OCI-LY3 (cell line): Measurements from ENCODE around the gene ACVR1.

Experiments used
- H2AFZ ChIP-seq: fragments of 200-600, 300-600 bp; shearing (Covaris generic); 2 replicates; pipeline ENCODE4 v1.6.0; 2014; ENCODE audit warnings: antibody characterized with exemption, low read depth, low read length
- H3K27ac ChIP-seq: fragments of 200-600, 300-600 bp; sonication (generic); 2 replicates; pipeline ENCODE4 v1.5.1; 2014; ENCODE audit warnings: mild to moderate bottlenecking, low read length, moderate library complexity, mixed read lengths
- H3K27me3 ChIP-seq: fragments of 200-600, 300-600 bp; sonication (generic); 2 replicates; pipeline ENCODE4 v1.6.1; 2014; ENCODE audit warnings: low read depth, low read length, mixed read lengths
- H3K36me3 ChIP-seq: fragments of 200-600, 300-600 bp; sonication (generic); replicated peaks from 2 replicates; pipeline ENCODE3; 2014; ENCODE audit warnings: low read depth, low read length, mixed read lengths
- H3K4me1 ChIP-seq: fragments of 300-600, 200-600 bp; sonication (generic); 2 replicates; pipeline ENCODE4 v1.6.1; 2014; ENCODE audit warnings: low read length, mixed read lengths
- H3K4me2 ChIP-seq: fragments of 200-600, 300-600 bp; sonication (generic); 2 replicates; pipeline ENCODE4 v1.6.1; 2014; ENCODE audit warnings: low read length, mixed read lengths
- H3K4me3 ChIP-seq: fragments of 300-600, 200-600 bp; sonication (generic); 2 replicates; pipeline ENCODE4 v1.5.1; 2014; ENCODE audit warnings: antibody characterized with exemption, mild to moderate bottlenecking, low read length, moderate library complexity
- H3K79me2 ChIP-seq: fragments of 300-600, 200-600 bp; shearing (Covaris generic); 2 replicates; pipeline ENCODE4 v1.6.1; 2014; ENCODE audit warnings: mild to moderate bottlenecking, low read length, mixed read lengths
- H3K9ac ChIP-seq: fragments of 300-600, 200-600 bp; shearing (Covaris generic); 2 replicates; pipeline ENCODE4 v1.6.0; 2014; ENCODE audit warnings: mild to moderate bottlenecking, low read length, moderate library complexity
- H3K9me3 ChIP-seq: fragments of 200-600, 300-600 bp; shearing (Covaris generic); 2 replicates; pipeline ENCODE4 v1.6.1; 2014; ENCODE audit warnings: low read length, mixed read lengths; ENCODE audit not compliant: insufficient read depth
- H4K20me1 ChIP-seq: fragments of 200-600, 300-600 bp; sonication (generic); 2 replicates; pipeline ENCODE4 v1.6.1; 2016; ENCODE audit warnings: low read length, mixed read lengths; ENCODE audit not compliant: insufficient read depth
- EZH2phosphoT487 ChIP-seq: fragments of 200-600 bp; shearing (Covaris generic); IDR thresholded peaks from 2 replicates; pipeline ENCODE4 v1.6.1; 2018; ENCODE audit warnings: antibody characterized with exemption, mixed run types, low read depth
- TF ChIP-seq, protein P1 (sequence below): fragments of 200-600, 300-600 bp; sonication (generic); IDR thresholded peaks from 2 replicates; pipeline ENCODE4 v1.5.1; 2014; ENCODE audit warnings: antibody characterized with exemption, low read length, low read depth

Gene ACVR1

DNA sequence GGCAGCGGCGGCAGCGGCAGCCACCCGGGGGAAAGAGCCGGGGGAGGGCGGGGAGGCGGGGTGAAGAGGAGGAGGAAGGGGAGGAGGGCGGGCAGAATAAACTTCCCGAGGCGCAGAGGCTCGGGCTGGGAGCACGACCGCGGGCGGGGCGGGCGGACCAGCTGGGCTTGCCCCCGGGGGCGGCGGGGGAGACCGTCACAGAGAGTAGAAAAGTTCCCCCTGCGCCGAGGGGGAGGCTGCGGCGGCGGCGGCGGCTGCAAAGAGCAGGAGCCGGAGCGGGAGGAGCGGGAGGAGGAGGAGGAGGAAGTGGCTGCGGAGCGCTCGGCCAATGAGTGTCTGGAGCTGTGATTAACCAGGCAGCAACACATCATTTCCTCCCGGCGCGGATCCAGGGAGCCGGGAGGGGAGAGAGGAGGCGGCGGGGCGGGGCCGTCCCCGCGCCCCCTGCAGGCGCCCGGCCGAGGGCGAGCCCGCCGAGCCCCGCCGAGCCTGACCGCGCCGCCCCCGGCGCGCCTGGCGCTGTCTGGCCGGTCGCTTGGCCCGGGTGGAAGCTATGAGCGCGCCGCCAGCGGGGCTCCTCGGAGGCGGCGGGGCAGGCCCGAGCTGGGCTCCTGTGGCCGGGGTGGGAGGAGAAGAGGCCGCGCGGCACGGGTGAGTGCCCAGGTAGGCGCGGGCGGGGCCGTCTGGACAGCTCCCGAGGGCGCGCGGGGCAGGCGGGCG lies at the start of gene ACVR1:
TSS of gene ACVR1 (minus strand) at position 265 of the 720 bp plus-strand sequence. CDS start 76,837 bp downstream, outside the sequence.
- H3K9me3 ChIP-seq = no peaks in the 10 kb centered on the region
- 0 out of 2 replicates have a peak within 1 kb of the TSS, but pooled peaks have one; percentile 35 for H3K27ac ChIP-seq

GRCh38 chr2:157925071-157925470 lies 48.9 kb upstream of the ACVR1 start:
- no peaks in the 10 kb centered on the region for H3K79me2 ChIP-seq
- no peak overlapping the region for H2AFZ ChIP-seq
- no peak overlapping the region for H3K4me2 ChIP-seq
- no peaks in the 10 kb centered on the region for H3K9me3 ChIP-seq
- TF ChIP-seq, protein P1, sequence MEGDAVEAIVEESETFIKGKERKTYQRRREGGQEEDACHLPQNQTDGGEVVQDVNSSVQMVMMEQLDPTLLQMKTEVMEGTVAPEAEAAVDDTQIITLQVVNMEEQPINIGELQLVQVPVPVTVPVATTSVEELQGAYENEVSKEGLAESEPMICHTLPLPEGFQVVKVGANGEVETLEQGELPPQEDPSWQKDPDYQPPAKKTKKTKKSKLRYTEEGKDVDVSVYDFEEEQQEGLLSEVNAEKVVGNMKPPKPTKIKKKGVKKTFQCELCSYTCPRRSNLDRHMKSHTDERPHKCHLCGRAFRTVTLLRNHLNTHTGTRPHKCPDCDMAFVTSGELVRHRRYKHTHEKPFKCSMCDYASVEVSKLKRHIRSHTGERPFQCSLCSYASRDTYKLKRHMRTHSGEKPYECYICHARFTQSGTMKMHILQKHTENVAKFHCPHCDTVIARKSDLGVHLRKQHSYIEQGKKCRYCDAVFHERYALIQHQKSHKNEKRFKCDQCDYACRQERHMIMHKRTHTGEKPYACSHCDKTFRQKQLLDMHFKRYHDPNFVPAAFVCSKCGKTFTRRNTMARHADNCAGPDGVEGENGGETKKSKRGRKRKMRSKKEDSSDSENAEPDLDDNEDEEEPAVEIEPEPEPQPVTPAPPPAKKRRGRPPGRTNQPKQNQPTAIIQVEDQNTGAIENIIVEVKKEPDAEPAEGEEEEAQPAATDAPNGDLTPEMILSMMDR = no peak
- no peak for TF ChIP-seq EZH2phosphoT487
- H3K4me3 ChIP-seq = no peak overlapping the region
- H3K27ac ChIP-seq = no peak overlapping the region
- H3K9ac ChIP-seq = no peak overlapping the region
- no peaks in the 10 kb centered on the region for H3K4me1 ChIP-seq
- no peaks in the 10 kb centered on the region for H3K27me3 ChIP-seq
- H3K36me3 ChIP-seq = no peaks in the 10 kb centered on the region
- H4K20me1 ChIP-seq = no peaks in the 10 kb centered on the region

More for the DNA sequence above, at the start of gene ACVR1:
- Histone ChIP-seq H3K9ac (peak within 1 kb of the TSS; percentile 69), H3K36me3 (no peaks in the 10 kb centered on the region), H3K27me3 (no peaks in the 10 kb centered on the region), H3K4me2 (peak within 1 kb of the TSS; percentile 97), H2AFZ (peak within 1 kb of the TSS; percentile 90), H3K79me2 (no peaks in the 10 kb centered on the region), H3K4me1 (peaks cover 15% of the 10 kb centered on the region), H4K20me1 (no peaks in the 10 kb centered on the region), H3K4me3 (peak within 1 kb of the TSS; percentile 85)
- no peak for TF ChIP-seq EZH2phosphoT487
- TF ChIP-seq, protein P1 = no peak

DNA sequence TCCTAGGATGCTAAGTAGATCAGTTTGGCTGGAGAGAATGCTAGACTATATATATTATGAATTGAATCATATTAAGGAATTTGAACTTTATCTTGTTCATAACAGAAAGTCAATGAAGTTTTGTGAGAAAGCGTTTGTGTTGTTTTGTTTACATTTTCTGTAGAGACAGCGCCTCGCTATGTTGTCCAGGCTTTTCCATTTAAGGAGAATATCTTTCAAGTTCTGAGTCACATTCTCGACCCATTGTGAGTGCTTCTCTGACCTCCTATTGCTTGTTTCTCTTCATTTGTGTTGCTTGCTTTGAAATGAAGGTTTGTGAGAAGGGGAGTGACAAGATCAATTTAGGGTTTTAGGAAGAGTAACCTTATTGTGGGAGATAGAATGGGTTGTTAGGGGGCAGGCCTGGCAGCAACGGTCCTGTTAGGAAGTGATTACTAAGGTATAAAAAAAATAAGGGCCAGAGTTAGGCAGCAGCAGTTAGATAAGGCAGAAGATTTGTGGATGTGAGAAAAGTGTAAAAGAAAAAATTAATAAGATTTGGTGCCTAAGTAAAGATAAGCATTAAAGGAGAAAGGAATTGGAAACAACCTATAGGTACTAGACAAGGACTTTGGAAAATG lies 47.6 kb upstream of the ACVR1 start:
- Histone ChIP-seq H3K4me3 (no peak overlapping the region), H3K9ac (no peak overlapping the region), H2AFZ (no peak overlapping the region), H3K79me2 (no peaks in the 10 kb centered on the region), H3K36me3 (no peaks in the 10 kb centered on the region), H3K27me3 (no peaks in the 10 kb centered on the region), H3K27ac (no peak overlapping the region), H4K20me1 (no peaks in the 10 kb centered on the region), H3K4me1 (no peaks in the 10 kb centered on the region), H3K9me3 (no peaks in the 10 kb centered on the region), H3K4me2 (no peak overlapping the region)
- TF ChIP-seq EZH2phosphoT487 = no peak

GRCh38 chr2:157922815-157923214 lies 46.7 kb upstream of the ACVR1 start:
- H3K4me2 ChIP-seq = no peak overlapping the region
- H2AFZ ChIP-seq = no peak overlapping the region
- no peak overlapping the region for H3K4me3 ChIP-seq
- no peak overlapping the region for H3K9ac ChIP-seq
- no peaks in the 10 kb centered on the region for H3K36me3 ChIP-seq
- TF ChIP-seq EZH2phosphoT487 = no peak
- TF ChIP-seq, protein P1 = no peak
- no peak overlapping the region for H3K27ac ChIP-seq
- no peaks in the 10 kb centered on the region for H3K79me2 ChIP-seq
- no peaks in the 10 kb centered on the region for H4K20me1 ChIP-seq
- no peaks in the 10 kb centered on the region for H3K27me3 ChIP-seq
- H3K9me3 ChIP-seq = no peaks in the 10 kb centered on the region
- no peaks in the 10 kb centered on the region for H3K4me1 ChIP-seq
